A549 (cell line): ENCODE results near the gene IFIH1. TPM values are rescaled to one million over a fixed set of nuclear protein-coding genes. Genes with fewer than 3 reads are reported as not detected.

Experiments used
- ATAC-seq, 2 experiments: fragments of 200-7000 bp in 1 of 2; fragments of >200 bp in 1 of 2; cut with Nextera tagmentation in 1 of 2; cut with Tn5 transposase in 1 of 2; 3 replicates each; pipeline versions ENCODE4 v1.8.0 to v1.9.1; 2018 to 2020; ENCODE audit warnings: mild to moderate bottlenecking in 1 of 2, moderate library complexity in 1 of 2
- CTCF ChIA-PET: fragments of 300-600 bp; sonication (Branson Sonifier 250); formaldehyde crosslinking; extraction: SDS; loops from one replicate; lab custom pipeline; 2021; ENCODE audit warnings: antibody characterized with exemption, inconsistent platforms; lab: Yijun Ruan, JAX
- POLR2A ChIA-PET: fragments of 350-600 bp; formaldehyde crosslinking; extraction: SDS; loops from one replicate; lab custom pipeline; 2021; ENCODE audit warnings: antibody characterized with exemption, inconsistent platforms; lab: Yijun Ruan, JAX
- DNase-seq, 2 experiments: peaks; one replicate each; pipeline versions ENCODE4 v3.0.0 to v3.0.0-alpha.2; 2011 to 2016; ENCODE audit warnings: low read depth in 1 of 2, low spot score in 1 of 2
- FAIRE-seq: peaks from 2 replicates; lab custom pipeline; 2011; peaks lifted over from hg19 to GRCh38; lab: Jason Lieb, UNC
- H3K27ac ChIP-seq, 2 experiments: fragments of >200 bp; sonication (Bioruptor Twin); formaldehyde crosslinking; 3 replicates each; pipeline ENCODE4 v1.5.1; 2016 to 2017
- H3K4me1 ChIP-seq: fragments of >200 bp; sonication (Bioruptor Twin); formaldehyde crosslinking; 3 replicates; pipeline ENCODE4 v1.6.1; 2016
- H3K4me2 ChIP-seq: fragments of >200 bp; sonication (Bioruptor Twin); formaldehyde crosslinking; 3 replicates; pipeline ENCODE4 v1.6.1; 2016
- H3K4me3 ChIP-seq: fragments of >200 bp; sonication (Bioruptor Twin); formaldehyde crosslinking; 3 replicates; pipeline ENCODE4 v1.5.1; 2016
- H3K9me3 ChIP-seq: fragments of >200 bp; sonication (Bioruptor Twin); formaldehyde crosslinking; 3 replicates; pipeline ENCODE4 v1.6.1; 2016
- BHLHE40 ChIP-seq: IDR thresholded peaks from 2 replicates; pipeline ENCODE4 v1.6.1; 2012; ENCODE audit warnings: low read depth, low read length, inconsistent platforms
- CHD2 ChIP-seq: fragments of 150-350 bp; IDR thresholded peaks from 2 replicates; pipeline ENCODE4 v1.6.1; 2014; ENCODE audit warnings: low read length; ENCODE audit not compliant: partially characterized antibody
- EHMT2 ChIP-seq: fragments of 200-600 bp; sonication (generic); IDR thresholded peaks from 2 replicates; pipeline ENCODE4 v1.6.1; 2016; ENCODE audit warnings: antibody characterized with exemption, low read depth, mild to moderate bottlenecking, moderate library complexity
- FOSL2 ChIP-seq, 2 experiments: fragments of 450-650 bp in 1 of 2; fragments of >200 bp in 1 of 2; sonication (Bioruptor Twin) in 1 of 2; formaldehyde crosslinking; IDR thresholded peaks; 2 replicates each; pipeline versions ENCODE4 v1.5.0 to v1.6.1; 2016 to 2020; ENCODE audit warnings: mild to moderate bottlenecking in 1 of 2, moderate library complexity in 1 of 2
- FOXS1 ChIP-seq: fragments of 250-450 bp; sonication (Bioruptor Pico); IDR thresholded peaks from 2 replicates; pipeline ENCODE4 v1.5.0; 2020; ENCODE audit warnings: mild to moderate bottlenecking, moderate library complexity
- HEYL ChIP-seq: fragments of 250-450 bp; sonication (Bioruptor Pico); IDR thresholded peaks from 2 replicates; pipeline ENCODE4 v1.8.0; 2021; ENCODE audit warnings: mild to moderate bottlenecking, moderate library complexity
- JUNB ChIP-seq: fragments of >200 bp; sonication (Bioruptor Twin); formaldehyde crosslinking; IDR thresholded peaks from 2 replicates; pipeline ENCODE4 v1.6.1; 2016
- MAFK ChIP-seq: fragments of 450-650 bp; IDR thresholded peaks from 2 replicates; pipeline ENCODE4 v1.6.1; 2014; ENCODE audit not compliant: partially characterized antibody
- MAZ ChIP-seq: fragments of 150-350 bp; IDR thresholded peaks from 2 replicates; pipeline ENCODE4 v1.6.1; 2014; ENCODE audit warnings: antibody characterized with exemption, low read depth, low read length, borderline replicate concordance
- POLR2AphosphoS2 ChIP-seq: conservative IDR thresholded peaks from 2 replicates; pipeline ENCODE4 v1.6.1; 2012; ENCODE audit warnings: low read length, improper control_type of control experiment, inconsistent platforms
- RAD21 ChIP-seq, 2 experiments: fragments of >200 bp in 1 of 2; sonication (Bioruptor Twin) in 1 of 2; formaldehyde crosslinking in 1 of 2; IDR thresholded peaks in 1 of 2; conservative IDR thresholded peaks in 1 of 2; 2 replicates in 1 of 2; 3 replicates in 1 of 2; pipeline ENCODE4 v1.6.1; 2012 to 2018; ENCODE audit warnings: inconsistent platforms in 1 of 2
- RNF2 ChIP-seq: fragments of 200-600 bp; sonication (generic); IDR thresholded peaks from 2 replicates; pipeline ENCODE4 v1.6.1; 2016; ENCODE audit warnings: low read depth, mild to moderate bottlenecking, antibody characterized with exemption, moderate library complexity, borderline replicate concordance
- SMC3 ChIP-seq: fragments of >200 bp; sonication (Bioruptor Twin); formaldehyde crosslinking; IDR thresholded peaks from 3 replicates; pipeline ENCODE4 v1.6.1; 2018; ENCODE audit warnings: inconsistent platforms
- SREBF2 ChIP-seq: fragments of 450-650 bp; IDR thresholded peaks from 2 replicates; pipeline ENCODE4 v1.6.1; 2014; ENCODE audit warnings: mild to moderate bottlenecking, moderate library complexity
- WGBS: methylation state at CpG from one replicate; pipeline ENCODE4 v1.1.6; 2017; ENCODE audit errors: missing lambda C conversion rate; 5-methylcytosine and 5-hydroxymethylcytosine counted together
- polyA plus RNA-seq, 4 experiments: library from polyadenylated mRNA; depleted of rRNA in 3 of 4; stranded (reverse); fragments of >200 nt; fragmentation: RNase III in 1 of 4; extraction: RNeasy Plus Mini Kit Qiagen cat#74134 plus additional on column Dnase treatment in 1 of 4; gene quantifications; 2 replicates in 3 of 4; 3 replicates in 1 of 4; pipeline ENCODE4 v1.2.3, GENCODE V29; 2011 to 2017
- TF ChIP-seq, protein P1 (sequence below): fragments of >200 bp; sonication (Bioruptor Twin); formaldehyde crosslinking; IDR thresholded peaks from 3 replicates; pipeline ENCODE4 v1.5.1; 2016
- TF ChIP-seq, protein P2 (sequence below): IDR thresholded peaks from 2 replicates; pipeline ENCODE4 v1.6.1; 2012; ENCODE audit warnings: low read depth, borderline replicate concordance
- TF ChIP-seq, protein P3 (sequence below): IDR thresholded peaks from 2 replicates; pipeline ENCODE4 v1.6.1; 2012

Gene IFIH1
- polyA plus RNA-seq, 2 of the 4 experiments (the other 2 are of a cell fraction): 0.21 to 0.57 TPM

DNA sequence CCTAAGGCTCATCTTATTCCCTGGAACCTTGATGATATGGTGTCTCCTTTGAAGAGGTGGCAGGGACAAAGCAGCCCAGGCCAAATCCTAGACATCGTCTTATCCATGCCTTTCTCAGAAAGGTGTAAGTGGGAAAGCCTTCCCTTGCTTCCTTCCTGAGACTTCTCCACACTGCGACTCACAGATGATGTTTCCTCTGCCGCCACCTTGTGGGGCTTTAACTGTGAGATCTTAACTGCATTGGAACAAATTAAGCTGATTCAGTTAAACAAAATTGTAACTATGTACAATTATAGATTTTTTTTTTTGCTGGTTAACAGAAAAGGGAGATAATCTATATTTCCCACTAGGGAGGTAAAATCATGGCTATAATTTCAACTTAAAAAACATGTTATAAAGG, 15.5 kb upstream of the IFIH1 start:
- FAIRE-seq (no peak), ATAC-seq (peak; percentile 90), DNase-seq (peak in 1 of 2 experiments; percentile 42)
- H3K4me1 ChIP-seq: no peaks in the 10 kb centered on the region
- TF ChIP-seq RNF2 (no peak), HEYL (CRISPR knock-in tag) (no peak), EHMT2 (no peak), POLR2AphosphoS2 (no peak), MAFK (peak; percentile 51), RAD21 (conservative IDR thresholded peaks at IDR 0.05 in 1 of 2, IDR thresholded peaks at IDR 0.05 in 1 of 2) (peak; percentile 22 to 30; a peak in 1 of 5 replicates), SREBF2 (no peak), BHLHE40 (no peak), FOXS1 (CRISPR knock-in tag) (no peak)
- TF ChIP-seq, protein P1, sequence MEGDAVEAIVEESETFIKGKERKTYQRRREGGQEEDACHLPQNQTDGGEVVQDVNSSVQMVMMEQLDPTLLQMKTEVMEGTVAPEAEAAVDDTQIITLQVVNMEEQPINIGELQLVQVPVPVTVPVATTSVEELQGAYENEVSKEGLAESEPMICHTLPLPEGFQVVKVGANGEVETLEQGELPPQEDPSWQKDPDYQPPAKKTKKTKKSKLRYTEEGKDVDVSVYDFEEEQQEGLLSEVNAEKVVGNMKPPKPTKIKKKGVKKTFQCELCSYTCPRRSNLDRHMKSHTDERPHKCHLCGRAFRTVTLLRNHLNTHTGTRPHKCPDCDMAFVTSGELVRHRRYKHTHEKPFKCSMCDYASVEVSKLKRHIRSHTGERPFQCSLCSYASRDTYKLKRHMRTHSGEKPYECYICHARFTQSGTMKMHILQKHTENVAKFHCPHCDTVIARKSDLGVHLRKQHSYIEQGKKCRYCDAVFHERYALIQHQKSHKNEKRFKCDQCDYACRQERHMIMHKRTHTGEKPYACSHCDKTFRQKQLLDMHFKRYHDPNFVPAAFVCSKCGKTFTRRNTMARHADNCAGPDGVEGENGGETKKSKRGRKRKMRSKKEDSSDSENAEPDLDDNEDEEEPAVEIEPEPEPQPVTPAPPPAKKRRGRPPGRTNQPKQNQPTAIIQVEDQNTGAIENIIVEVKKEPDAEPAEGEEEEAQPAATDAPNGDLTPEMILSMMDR: peak; percentile 25; the same call in 1 of the 3 replicates
- TF ChIP-seq, protein P2, sequence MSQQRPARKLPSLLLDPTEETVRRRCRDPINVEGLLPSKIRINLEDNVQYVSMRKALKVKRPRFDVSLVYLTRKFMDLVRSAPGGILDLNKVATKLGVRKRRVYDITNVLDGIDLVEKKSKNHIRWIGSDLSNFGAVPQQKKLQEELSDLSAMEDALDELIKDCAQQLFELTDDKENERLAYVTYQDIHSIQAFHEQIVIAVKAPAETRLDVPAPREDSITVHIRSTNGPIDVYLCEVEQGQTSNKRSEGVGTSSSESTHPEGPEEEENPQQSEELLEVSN: no peak
- ChIA-PET POLR2A (no interaction called here), CTCF (interaction anchor here (1.0 to 1.6 kb wide), 3 partner anchors 14 to 112 kb away, joined by 3 to 7 read pairs (median 4); partner anchors contain the start of gene IFIH1)
- whole genome bisulfite sequencing: 4% methylated on average over 3 of the region's 3 CpGs
- no peak overlapping the region for H3K4me2 ChIP-seq
- H3K4me3 ChIP-seq: no peak overlapping the region
- H3K27ac ChIP-seq: no peak overlapping the region
- no peaks in the 10 kb centered on the region for H3K9me3 ChIP-seq

DNA sequence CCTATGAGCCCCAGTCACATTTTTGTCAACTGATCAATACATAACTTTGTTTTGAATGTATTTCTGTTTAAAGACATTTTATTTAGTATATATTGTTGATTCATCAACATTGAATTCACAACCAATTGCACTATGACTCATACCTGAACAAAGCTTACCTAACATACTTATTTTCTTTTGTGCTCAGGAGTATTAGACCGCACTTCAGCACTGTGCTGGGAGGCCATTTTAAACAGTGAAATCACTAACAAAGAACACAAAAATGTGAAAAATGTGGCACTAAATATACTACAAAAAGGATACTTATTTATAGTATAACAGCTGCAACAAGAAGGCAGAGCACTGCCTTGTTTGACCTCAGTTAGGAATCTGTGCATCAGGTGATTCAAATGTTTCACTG, 12.4 kb upstream of the IFIH1 start:
- POLR2A ChIA-PET: no interaction called here
- FAIRE-seq: no peak
- no peak overlapping the region for H3K4me3 ChIP-seq
- CTCF ChIA-PET: no interaction called here
- H3K4me1 ChIP-seq: no peaks in the 10 kb centered on the region
- H3K27ac ChIP-seq: no peak overlapping the region
- 86% methylated on average over 1 of the region's 1 CpG for WGBS
- ATAC-seq: no peak
- TF ChIP-seq FOSL2 (IDR thresholded peaks at IDR 0.05) (no peak), FOSL2 (CRISPR knock-in tag; IDR thresholded peaks at IDR 0.05) (0 out of 2 replicates have a peak, but pooled peaks have one; percentile 33)
- TF ChIP-seq, protein P2: no peak
- no peak for DNase-seq
- H3K9me3 ChIP-seq: no peaks in the 10 kb centered on the region
- no peak overlapping the region for H3K4me2 ChIP-seq

DNA sequence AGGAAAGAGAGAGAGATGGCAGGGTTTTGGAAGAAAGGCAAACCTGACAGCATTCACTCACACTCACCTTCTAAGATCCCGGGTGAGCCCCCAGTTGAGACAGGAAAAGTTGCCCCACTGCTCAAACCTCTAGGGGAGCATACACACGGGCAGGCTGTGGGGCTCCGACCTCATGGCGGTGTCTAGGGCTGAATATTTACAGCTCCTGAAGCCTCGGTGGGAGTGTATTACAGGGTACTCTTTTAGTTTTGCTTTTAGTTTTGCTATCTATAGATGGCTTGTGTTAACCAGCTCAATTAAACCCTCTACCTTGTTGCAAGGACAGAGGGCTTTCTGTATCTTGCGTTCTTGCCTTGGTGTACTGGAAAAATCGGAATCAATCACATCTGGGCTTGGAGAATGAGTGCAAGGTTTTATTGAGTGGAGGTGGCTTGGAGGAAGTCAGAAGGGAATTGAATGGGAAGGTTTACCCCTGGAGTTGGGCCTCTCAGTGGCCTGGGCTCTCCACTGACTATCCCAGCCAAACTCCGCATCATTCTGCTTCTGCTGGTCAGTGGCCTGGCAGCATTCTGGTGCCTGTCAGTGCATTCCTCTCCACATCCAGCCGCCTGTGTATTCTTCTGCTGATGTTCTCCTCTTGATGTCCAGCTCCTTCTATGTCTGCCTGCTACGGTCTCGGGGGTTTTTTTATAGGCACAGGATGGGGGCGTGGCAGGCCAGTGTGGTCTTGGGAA, 10.1 kb upstream of the IFIH1 start:
- Histone ChIP-seq H3K4me2 (no peak overlapping the region), H3K4me1 (no peaks in the 10 kb centered on the region), H3K27ac (no peak overlapping the region), H3K4me3 (no peak overlapping the region), H3K9me3 (no peaks in the 10 kb centered on the region)
- FAIRE-seq (no peak), DNase-seq (no peak), ATAC-seq (no peak)
- POLR2A ChIA-PET: no interaction called here
- TF ChIP-seq RNF2 (no peak), JUNB (no peak), SMC3 (no peak), CHD2 (no peak), MAZ (no peak)
- TF ChIP-seq, protein P3, sequence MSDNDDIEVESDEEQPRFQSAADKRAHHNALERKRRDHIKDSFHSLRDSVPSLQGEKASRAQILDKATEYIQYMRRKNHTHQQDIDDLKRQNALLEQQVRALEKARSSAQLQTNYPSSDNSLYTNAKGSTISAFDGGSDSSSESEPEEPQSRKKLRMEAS: no peak
- 78% methylated on average over 12 of the region's 12 CpGs for WGBS
- CTCF ChIA-PET: no interaction called here
